Measurements from ENCODE around the gene PLPP2.

Gene PLPP2

GRCh38 chr19:313988-314815, 23.0 kb upstream of the PLPP2 start:
- DNase-seq = no peak

- no peak for DNase-seq
These were observed 22.2 kb upstream of the PLPP2 start for GRCh38 chr19:313169-313987.

- no peak for DNase-seq
These were observed 20.6 kb upstream of the PLPP2 start for GRCh38 chr19:311813-312261.

GRCh38 chr19:310781-311496, 19.7 kb upstream of the PLPP2 start:
- no peak for DNase-seq

GRCh38 chr19:310141-310651, 19.0 kb upstream of the PLPP2 start:
- DNase-seq = peak; percentile 3

- no peak for DNase-seq
These were observed 18.0 kb upstream of the PLPP2 start for GRCh38 chr19:309206-309565.

GRCh38 chr19:308471-309205, 17.4 kb upstream of the PLPP2 start:
- DNase-seq = no peak

GRCh38 chr19:307793-308420, 16.7 kb upstream of the PLPP2 start:
- DNase-seq = no peak

GRCh38 chr19:307111-307531, 15.9 kb upstream of the PLPP2 start:
- DNase-seq = no peak

- DNase-seq = no peak
These were observed 15.1 kb upstream of the PLPP2 start for GRCh38 chr19:306151-306900.

- no peak for DNase-seq
These were observed 14.3 kb upstream of the PLPP2 start for GRCh38 chr19:305240-306150.

- no peak for DNase-seq
These were observed 5.4 kb upstream of the PLPP2 start for GRCh38 chr19:296476-297225.

GRCh38 chr19:295687-296370, 4.6 kb upstream of the PLPP2 start:
- no peak for DNase-seq

- no peak for DNase-seq
These were observed 3.9 kb upstream of the PLPP2 start for GRCh38 chr19:294946-295686.

- no peak for DNase-seq
These were observed 3.2 kb upstream of the PLPP2 start for GRCh38 chr19:294341-294945.

GRCh38 chr19:293436-294110, 2.4 kb upstream of the PLPP2 start:
- DNase-seq = no peak

- no peak for DNase-seq
These were observed 1.7 kb upstream of the PLPP2 start for GRCh38 chr19:292951-293350.

Measured in NCI-H146 (cell line).